Kidney epithelial cell (primary cell): ENCODE data around the gene APLN. TPM values are rescaled to one million over a fixed set of nuclear protein-coding genes. Genes with fewer than 3 reads are reported as not detected.

Experiments
- DNase-seq: peaks from one replicate; pipeline ENCODE4 v3.0.0-alpha.2; 2010; ENCODE audit warnings: low read depth
- H3K27me3 ChIP-seq: 2 replicates; pipeline ENCODE4 v1.6.0; 2011; ENCODE audit warnings: low read length; ENCODE audit not compliant: control insufficient read depth, insufficient read depth
- H3K36me3 ChIP-seq: 2 replicates; pipeline ENCODE4 v1.5.1; 2011; ENCODE audit warnings: low read length; ENCODE audit not compliant: control insufficient read depth, insufficient read depth
- H3K4me3 ChIP-seq: 2 replicates; pipeline ENCODE4 v1.5.1; 2011; ENCODE audit warnings: low read depth, mild to moderate bottlenecking, control low read depth, low read length
- total RNA-seq: library from RNA; depleted of rRNA; stranded (reverse); fragments of >200 nt; gene quantifications from 2 replicates; pipeline ENCODE4 v1.2.3, GENCODE V29; 2015
- TF ChIP-seq, protein P1 (sequence below): IDR thresholded peaks from 2 replicates; pipeline ENCODE4 v1.5.1; 2011; ENCODE audit warnings: mild to moderate bottlenecking, moderate library complexity, low read length, control low read depth, inconsistent platforms; ENCODE audit not compliant: insufficient read depth, poor library complexity, severe bottlenecking

Gene APLN
- total RNA-seq, 1 donor from 2014 or later, result 0.17 TPM

DNA sequence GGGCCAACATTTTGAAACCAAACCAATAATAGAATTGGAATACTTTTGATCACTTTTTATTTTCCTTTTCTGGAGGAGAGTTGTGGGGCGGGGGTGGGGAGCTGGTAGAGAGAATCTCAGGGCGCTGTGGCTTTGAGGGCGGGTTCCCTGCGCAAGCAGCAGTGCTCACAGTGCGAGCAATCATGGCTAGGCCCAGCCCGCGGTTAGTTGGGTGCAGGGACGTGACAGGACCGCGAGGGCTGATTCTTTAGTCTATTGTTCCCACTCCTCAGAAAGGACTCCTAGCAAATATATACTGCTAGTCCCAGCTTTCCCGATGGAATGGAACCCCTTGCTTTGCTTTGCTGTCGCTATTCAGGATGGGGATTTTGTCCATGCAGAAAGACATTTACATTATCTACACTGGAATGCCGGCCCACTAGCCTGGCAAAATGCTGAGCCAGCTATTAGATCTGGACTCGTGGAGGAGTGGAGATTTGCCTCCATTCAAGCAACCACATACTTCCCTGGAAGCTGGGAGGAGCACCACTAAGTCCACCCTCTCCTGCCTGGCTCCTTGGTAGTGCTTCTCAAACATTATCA, 23.9 kb upstream of the APLN start:
- no peaks in the 10 kb centered on the region for H3K27me3 ChIP-seq
- TF ChIP-seq, protein P1, sequence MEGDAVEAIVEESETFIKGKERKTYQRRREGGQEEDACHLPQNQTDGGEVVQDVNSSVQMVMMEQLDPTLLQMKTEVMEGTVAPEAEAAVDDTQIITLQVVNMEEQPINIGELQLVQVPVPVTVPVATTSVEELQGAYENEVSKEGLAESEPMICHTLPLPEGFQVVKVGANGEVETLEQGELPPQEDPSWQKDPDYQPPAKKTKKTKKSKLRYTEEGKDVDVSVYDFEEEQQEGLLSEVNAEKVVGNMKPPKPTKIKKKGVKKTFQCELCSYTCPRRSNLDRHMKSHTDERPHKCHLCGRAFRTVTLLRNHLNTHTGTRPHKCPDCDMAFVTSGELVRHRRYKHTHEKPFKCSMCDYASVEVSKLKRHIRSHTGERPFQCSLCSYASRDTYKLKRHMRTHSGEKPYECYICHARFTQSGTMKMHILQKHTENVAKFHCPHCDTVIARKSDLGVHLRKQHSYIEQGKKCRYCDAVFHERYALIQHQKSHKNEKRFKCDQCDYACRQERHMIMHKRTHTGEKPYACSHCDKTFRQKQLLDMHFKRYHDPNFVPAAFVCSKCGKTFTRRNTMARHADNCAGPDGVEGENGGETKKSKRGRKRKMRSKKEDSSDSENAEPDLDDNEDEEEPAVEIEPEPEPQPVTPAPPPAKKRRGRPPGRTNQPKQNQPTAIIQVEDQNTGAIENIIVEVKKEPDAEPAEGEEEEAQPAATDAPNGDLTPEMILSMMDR, result no peak
- peak overlapping the region; percentile 1 for H3K4me3 ChIP-seq
- DNase-seq, result no peak
- H3K36me3 ChIP-seq, result no peaks in the 10 kb centered on the region

DNA sequence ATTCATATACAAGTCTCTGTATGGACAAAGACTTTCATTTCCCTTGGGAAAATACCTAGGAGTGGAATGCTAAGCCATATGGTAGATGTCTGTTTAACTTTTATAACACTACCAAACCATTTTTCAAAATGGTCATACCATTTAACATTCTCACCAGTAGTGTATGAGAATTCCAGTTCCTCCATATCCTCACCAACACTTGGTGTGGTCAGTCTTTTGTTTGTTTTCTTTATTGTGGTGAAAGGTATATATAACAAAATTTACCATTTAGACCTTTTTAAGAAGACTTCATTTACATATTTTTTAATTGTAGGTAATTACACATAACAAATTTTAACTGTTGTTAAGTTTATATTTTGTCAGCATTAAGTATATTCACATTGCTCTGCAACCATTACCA, 12.7 kb upstream of the APLN start:
- Histone ChIP-seq H3K27me3 (no peaks in the 10 kb centered on the region), H3K4me3 (no peak overlapping the region), H3K36me3 (no peaks in the 10 kb centered on the region)
- DNase-seq, result no peak
- TF ChIP-seq, protein P1, result no peak

- DNase-seq, result peak; percentile 48
- Histone ChIP-seq H3K27me3 (no peaks in the 10 kb centered on the region), H3K4me3 (no peak overlapping the region), H3K36me3 (no peaks in the 10 kb centered on the region)
- TF ChIP-seq, protein P1, result no peak
Observed at GRCh38 chrX:129665916-129666644, 11.3 kb upstream of the APLN start.

- Histone ChIP-seq H3K27me3 (no peaks in the 10 kb centered on the region), H3K36me3 (no peaks in the 10 kb centered on the region), H3K4me3 (no peak overlapping the region)
- TF ChIP-seq, protein P1, result no peak
- no peak for DNase-seq
Observed at GRCh38 chrX:129663171-129663570, 8.4 kb upstream of the APLN start.

- Histone ChIP-seq H3K27me3 (no peaks in the 10 kb centered on the region), H3K36me3 (no peaks in the 10 kb centered on the region), H3K4me3 (no peak overlapping the region)
- TF ChIP-seq, protein P1, result no peak
- no peak for DNase-seq
Observed at GRCh38 chrX:129661369-129661768, 6.6 kb upstream of the APLN start.
